H1 (cell line): ENCODE measurements around the gene SPDYE1. TPM values are rescaled to one million over a fixed set of nuclear protein-coding genes. Genes with fewer than 3 reads are reported as not detected.

Experiments used
- CTCF ChIA-PET: fragments of 300-600 bp; sonication (Branson Sonifier 250); formaldehyde crosslinking; loops from one replicate; lab custom pipeline; 2021; ENCODE audit not compliant: partially characterized antibody; lab: Charles Lee
- POLR2A ChIA-PET: fragments of 300-600 bp; sonication (Branson Sonifier 250); formaldehyde crosslinking; loops from one replicate; lab custom pipeline; 2021; ENCODE audit warnings: inconsistent platforms; ENCODE audit not compliant: partially characterized antibody; lab: Charles Lee
- DNase-seq, 2 experiments: peaks; one replicate each; pipeline versions ENCODE4 v3.0.0 to v3.0.0-alpha.2; 2010 to 2022; ENCODE audit warnings: low spot score in 2 of 2, low read depth in 1 of 2, mixed read lengths in 1 of 2
- FAIRE-seq: peaks from 2 replicates; lab custom pipeline; 2011; peaks lifted over from hg19 to GRCh38; lab: Jason Lieb, UNC
- H2AFZ ChIP-seq: 2 replicates; pipeline ENCODE4 v1.8.1; 2012; ENCODE audit warnings: low read length, inconsistent platforms
- H2AK5ac ChIP-seq: 2 replicates; pipeline ENCODE4 v1.6.1; 2013; ENCODE audit warnings: low read depth, low read length
- H2BK120ac ChIP-seq: replicated peaks from 2 replicates; pipeline ENCODE3; 2013; ENCODE audit warnings: low read depth, low read length, inconsistent platforms
- H2BK12ac ChIP-seq: 2 replicates; pipeline ENCODE4 v1.6.1; 2013; ENCODE audit warnings: low read depth, low read length
- H2BK15ac ChIP-seq: 2 replicates; pipeline ENCODE4 v1.6.1; 2013; ENCODE audit warnings: low read length
- H2BK20ac ChIP-seq: 2 replicates; pipeline ENCODE4 v1.6.1; 2013; ENCODE audit warnings: low read length
- H2BK5ac ChIP-seq: 2 replicates; pipeline ENCODE4 v1.6.1; 2013; ENCODE audit warnings: low read depth, low read length
- H3K14ac ChIP-seq: 2 replicates; pipeline ENCODE4 v1.6.1; 2013; ENCODE audit warnings: inconsistent platforms; ENCODE audit not compliant: insufficient read length
- H3K18ac ChIP-seq: 2 replicates; pipeline ENCODE4 v1.6.1; 2013; ENCODE audit warnings: low read length; ENCODE audit errors: extremely low read depth
- H3K23ac ChIP-seq: 2 replicates; pipeline ENCODE4 v1.6.1; 2013; ENCODE audit warnings: inconsistent platforms; ENCODE audit not compliant: insufficient read length
- H3K23me2 ChIP-seq: 2 replicates; pipeline ENCODE4 v1.6.1; 2013; ENCODE audit warnings: low read depth, low read length
- H3K27ac ChIP-seq: 2 replicates; pipeline ENCODE4 v1.6.1; 2011; ENCODE audit warnings: low read depth, low read length, inconsistent platforms
- H3K27me3 ChIP-seq, 4 experiments: replicated peaks in 1 of 4; 1 replicate in 1 of 4; 2 replicates in 3 of 4; pipeline versions ENCODE4 v1.6.1 to v1.8.1; 2011 to 2013; ENCODE audit warnings: low read length in 3 of 4, mild to moderate bottlenecking in 3 of 4, inconsistent platforms in 2 of 4, mixed read lengths in 2 of 4, moderate library complexity in 1 of 4; ENCODE audit not compliant: control insufficient read depth in 3 of 4, insufficient read depth in 3 of 4; ENCODE audit errors: extremely low read depth in 1 of 4
- H3K36me3 ChIP-seq, 4 experiments: 2 replicates each; pipeline versions ENCODE4 v1.6.1 to v1.8.1; 2011 to 2013; ENCODE audit warnings: mild to moderate bottlenecking in 4 of 4, low read length in 3 of 4, moderate library complexity in 2 of 4, control low read depth in 1 of 4, inconsistent platforms in 1 of 4; ENCODE audit not compliant: insufficient read depth in 4 of 4, control insufficient read depth in 2 of 4
- H3K4ac ChIP-seq: replicated peaks from 2 replicates; pipeline ENCODE3; 2013; ENCODE audit warnings: low read length, low read depth, mixed read lengths, inconsistent platforms; ENCODE audit not compliant: insufficient read length
- H3K4me1 ChIP-seq, 4 experiments: replicated peaks in 1 of 4; 1 replicate in 1 of 4; 2 replicates in 3 of 4; pipeline versions ENCODE4 v1.6.1 to v1.8.1; 2011 to 2013; ENCODE audit warnings: low read length in 3 of 4, inconsistent platforms in 2 of 4, mixed read lengths in 1 of 4; ENCODE audit not compliant: insufficient read depth in 4 of 4, control insufficient read depth in 3 of 4
- H3K4me2 ChIP-seq, 2 experiments: 2 replicates each; pipeline versions ENCODE4 v1.6.1 to v1.8.1; 2011 to 2013; ENCODE audit warnings: low read depth in 2 of 2, low read length in 2 of 2, control low read depth in 1 of 2, inconsistent platforms in 1 of 2, mild to moderate bottlenecking in 1 of 2; ENCODE audit not compliant: insufficient read depth in 1 of 2
- H3K4me3 ChIP-seq, 4 experiments: fragments of 200-600, 300-600 bp in 1 of 4; sonication (generic), shearing (Covaris generic), sonication (Bioruptor Twin) in 1 of 4; 2 replicates each; pipeline versions ENCODE4 v1.5.1 to v1.8.1; 2011 to 2016; ENCODE audit warnings: low read length in 4 of 4, low read depth in 3 of 4, control low read depth in 2 of 4, inconsistent platforms in 2 of 4, mild to moderate bottlenecking in 2 of 4, mixed read lengths in 1 of 4, moderate library complexity in 1 of 4; ENCODE audit not compliant: insufficient read depth in 2 of 4; ENCODE audit errors: extremely low read depth in 1 of 4
- H3K56ac ChIP-seq: replicated peaks from 2 replicates; pipeline ENCODE3; 2013; ENCODE audit warnings: low read depth, mild to moderate bottlenecking, mixed read lengths, low read length, inconsistent platforms; ENCODE audit not compliant: insufficient read length
- H3K79me1 ChIP-seq: 2 replicates; pipeline ENCODE4 v1.6.1; 2013; ENCODE audit warnings: low read depth, low read length, control low read depth
- H3K79me2 ChIP-seq, 2 experiments: 2 replicates each; pipeline versions ENCODE4 v1.6.1 to v1.8.1; 2012 to 2013; ENCODE audit warnings: low read length in 2 of 2, mild to moderate bottlenecking in 2 of 2, inconsistent platforms in 1 of 2; ENCODE audit not compliant: insufficient read depth in 2 of 2, control insufficient read depth in 1 of 2
- H3K9ac ChIP-seq, 4 experiments: replicated peaks in 1 of 4; 1 replicate in 1 of 4; 2 replicates in 3 of 4; pipeline versions ENCODE4 v1.6.1 to v1.8.1; 2011 to 2013; ENCODE audit warnings: low read depth in 3 of 4, low read length in 3 of 4, control low read depth in 2 of 4, mild to moderate bottlenecking in 2 of 4, moderate library complexity in 2 of 4, inconsistent platforms in 1 of 4; ENCODE audit errors: extremely low read depth in 1 of 4
- H3K9me3 ChIP-seq, 2 experiments: 2 replicates each; pipeline versions ENCODE4 v1.6.1 to v1.8.1; 2012 to 2013; ENCODE audit warnings: mild to moderate bottlenecking in 2 of 2, moderate library complexity in 2 of 2, control low read depth in 1 of 2, inconsistent platforms in 1 of 2, low read depth in 1 of 2, low read length in 1 of 2, mixed read lengths in 1 of 2; ENCODE audit not compliant: insufficient read depth in 2 of 2
- H4K20me1 ChIP-seq, 2 experiments: replicated peaks in 1 of 2; 2 replicates each; pipeline versions ENCODE3 to v1.8.1; 2011 to 2013; ENCODE audit warnings: inconsistent platforms in 2 of 2, low read length in 2 of 2, mild to moderate bottlenecking in 1 of 2; ENCODE audit not compliant: insufficient read depth in 2 of 2, control insufficient read depth in 1 of 2
- H4K5ac ChIP-seq: 2 replicates; pipeline ENCODE4 v1.6.1; 2013; ENCODE audit warnings: low read length, low read depth, mixed read lengths, inconsistent platforms; ENCODE audit not compliant: insufficient read length
- H4K8ac ChIP-seq: 2 replicates; pipeline ENCODE4 v1.8.0; 2013; ENCODE audit warnings: mild to moderate bottlenecking, moderate library complexity, low read length, inconsistent platforms; ENCODE audit not compliant: insufficient read depth; ENCODE audit errors: extremely low read depth
- H4K91ac ChIP-seq: replicated peaks from 2 replicates; pipeline ENCODE3; 2013; ENCODE audit warnings: low read length, mixed read lengths, inconsistent platforms; ENCODE audit not compliant: insufficient read length
- BACH1 ChIP-seq: IDR thresholded peaks from 2 replicates; pipeline ENCODE4 v1.6.1; 2012; ENCODE audit warnings: low read length, improper control_type of control experiment
- KDM1A ChIP-seq: fragments of 200-600, 300-600 bp; sonication (generic); IDR thresholded peaks from 2 replicates; pipeline ENCODE4 v1.7.1; 2016; ENCODE audit warnings: mild to moderate bottlenecking, low read length, borderline replicate concordance
- KDM4A ChIP-seq: IDR thresholded peaks from one replicate; pipeline ENCODE4 v1.7.1; 2012; ENCODE audit warnings: low read depth, mild to moderate bottlenecking, moderate library complexity, low read length, inconsistent platforms; ENCODE audit not compliant: severe bottlenecking
- MAFK ChIP-seq: IDR thresholded peaks from 2 replicates; pipeline ENCODE4 v1.6.1; 2012; ENCODE audit warnings: low read depth, mild to moderate bottlenecking, improper control_type of control experiment, low read length
- NANOG ChIP-seq: IDR thresholded peaks from 2 replicates; pipeline ENCODE4 v1.6.1; 2011; ENCODE audit warnings: low read length, low read depth, mild to moderate bottlenecking, inconsistent platforms; ENCODE audit not compliant: insufficient read depth, poor library complexity, severe bottlenecking
- PHF8 ChIP-seq: fragments of 200-600 bp; sonication (generic); conservative IDR thresholded peaks from 2 replicates; pipeline ENCODE4 v1.7.1; 2012; ENCODE audit warnings: low read depth, mild to moderate bottlenecking, inconsistent platforms, low read length, moderate library complexity
- POLR2AphosphoS5 ChIP-seq: IDR thresholded peaks from 2 replicates; pipeline ENCODE4 v1.6.1; 2011; ENCODE audit warnings: low read depth, low read length
- RFX5 ChIP-seq: IDR thresholded peaks from 2 replicates; pipeline ENCODE4 v1.6.1; 2011; ENCODE audit warnings: low read depth, low read length, improper control_type of control experiment, borderline replicate concordance
- SP1 ChIP-seq: IDR thresholded peaks from 2 replicates; pipeline ENCODE4 v1.6.1; 2011; ENCODE audit warnings: low read depth, low read length
- TEAD4 ChIP-seq: IDR thresholded peaks from 2 replicates; pipeline ENCODE4 v1.6.1; 2012; ENCODE audit warnings: low read depth, low read length, inconsistent platforms, mixed read lengths
- WGBS, 2 experiments: shearing (Covaris generic) in 1 of 2; methylation state at CpG; one replicate each; pipeline versions ENCODE4 v1.1.6 to v1.1.7; 2013 to 2015; ENCODE audit warnings: low lambda C conversion rate in 2 of 2, mixed read lengths in 2 of 2, inconsistent platforms in 1 of 2, low coverage in 1 of 2, missing lambda C conversion rate in 1 of 2; ENCODE audit not compliant: insufficient replicate concordance in 2 of 2, insufficient coverage in 1 of 2, insufficient read length in 1 of 2; ENCODE audit errors: extremely low coverage in 1 of 2, missing lambda C conversion rate in 1 of 2; 5-methylcytosine and 5-hydroxymethylcytosine counted together
- polyA plus RNA-seq, 7 experiments: library from polyadenylated mRNA; depleted of rRNA in 3 of 7; stranded (reverse) in 5 of 7; unstranded in 2 of 7; fragments of >200 nt in 5 of 7; fragments of 200-250 nt in 2 of 7; gene quantifications; 1 replicate in 5 of 7; 2 replicates in 1 of 7; 4 replicates in 1 of 7; pipeline versions ENCODE4 v1.2.1 to v1.2.3, GENCODE V29; 2011 to 2013; ENCODE audit warnings: missing spikeins in 2 of 7, mixed read lengths in 2 of 7
- total RNA-seq: library from RNA; stranded (reverse); fragmentation: NEBNext Ultra II Directional; extraction: Animal tissue kit (Norgen Biotek cat#: 25700); gene quantifications from 2 replicates; pipeline ENCODE4 v1.2.1, GENCODE V29; 2021

SPDYE1 gene
- total and polyA plus RNA-seq, 2 of the 8 experiments (the other 6 are each of a cell fraction or from before 2014, with no cell fraction given): not detected

DNA sequence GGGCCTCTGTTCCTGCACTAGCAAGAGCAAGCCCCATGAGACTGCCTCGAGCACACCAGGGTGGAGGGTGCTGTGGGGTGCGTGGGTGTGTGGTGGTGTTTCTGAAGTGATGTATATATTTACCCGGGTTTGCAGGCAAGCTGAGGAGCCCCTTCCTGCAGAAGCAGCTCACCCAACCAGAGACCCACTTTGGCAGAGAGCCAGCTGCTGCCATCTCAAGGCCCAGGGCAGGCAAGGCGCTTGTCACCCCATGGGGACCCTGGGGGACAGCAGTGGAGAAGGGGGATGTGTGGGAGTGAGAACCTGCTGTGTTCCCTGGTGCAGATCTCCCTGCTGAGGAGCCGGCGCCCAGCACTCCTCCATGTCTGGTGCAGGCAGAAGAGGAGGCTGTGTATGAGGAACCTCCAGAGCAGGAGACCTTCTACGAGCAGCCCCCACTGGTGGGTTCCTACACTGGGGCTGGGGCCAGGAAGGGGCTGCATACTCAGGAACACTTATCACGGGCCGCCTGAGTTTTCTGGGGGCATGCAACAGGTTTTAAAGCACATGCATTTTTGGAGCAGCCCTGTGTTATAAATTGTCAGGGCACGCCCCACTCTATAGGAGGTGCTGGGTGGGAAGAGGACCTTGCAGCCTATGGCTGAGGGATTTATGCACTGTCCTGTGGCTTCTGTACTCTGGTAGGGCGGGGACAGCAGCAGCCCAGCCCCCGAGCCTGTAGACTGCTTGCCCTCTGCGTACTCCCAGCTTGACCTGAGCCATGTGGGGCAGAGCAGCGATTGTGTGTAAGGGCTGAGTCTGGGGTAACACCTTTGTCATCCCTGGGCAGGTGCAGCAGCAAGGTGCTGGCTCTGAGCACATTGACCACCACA, 61.8 kb downstream of the SPDYE1 start:
- H4K20me1 ChIP-seq: peaks cover 5 to 18% of the 10 kb centered on the region in 2 experiments
- no peak overlapping the region for H4K91ac ChIP-seq
- FAIRE-seq (no peak), DNase-seq (no peak)
- H3K79me1 ChIP-seq: no peaks in the 10 kb centered on the region
- CTCF ChIA-PET: no interaction called here
- no peaks in the 10 kb centered on the region for H3K23me2 ChIP-seq
- H2AFZ ChIP-seq: no peak overlapping the region
- no peaks in the 10 kb centered on the region for H3K79me2 ChIP-seq
- H3K27me3 ChIP-seq: no peaks in the 10 kb centered on the region
- H2BK12ac ChIP-seq: no peak overlapping the region
- H3K27ac ChIP-seq: no peak overlapping the region
- H3K56ac ChIP-seq: no peak overlapping the region
- H4K5ac ChIP-seq: no peak overlapping the region
- POLR2A ChIA-PET: no interaction called here
- peaks cover 4 to 34% (median 31%) of the 10 kb centered on the region in 4 experiments for H3K36me3 ChIP-seq
- H3K9ac ChIP-seq: no peak overlapping the region
- H3K9me3 ChIP-seq: no peaks in the 10 kb centered on the region
- no peak overlapping the region for H3K4me2 ChIP-seq
- no peak overlapping the region for H2AK5ac ChIP-seq
- H3K4me1 ChIP-seq: peaks cover 0 to 11% (median 9%) of the 10 kb centered on the region in 4 experiments; a peak in 6 of 7 replicates
- H2BK120ac ChIP-seq: no peak overlapping the region
- H2BK20ac ChIP-seq: no peak overlapping the region
- no peak overlapping the region; the same call in 1 of the 2 replicates for H2BK5ac ChIP-seq
- H3K23ac ChIP-seq: no peak overlapping the region
- H3K4ac ChIP-seq: no peak overlapping the region
- H2BK15ac ChIP-seq: no peak overlapping the region
- H3K18ac ChIP-seq: no peak overlapping the region
- H3K4me3 ChIP-seq: no peak overlapping the region
- no peak overlapping the region for H3K14ac ChIP-seq
- TF ChIP-seq PHF8: no peak
- no peak for TF ChIP-seq NANOG
- no peak for TF ChIP-seq MAFK
- TF ChIP-seq POLR2AphosphoS5: no peak
- no peak for TF ChIP-seq TEAD4
- no peak for TF ChIP-seq SP1
- no peak for TF ChIP-seq BACH1
- no peak for TF ChIP-seq KDM4A
- no peak for TF ChIP-seq RFX5
- TF ChIP-seq KDM1A: no peak
- 91% methylated on average over 14 of the region's 14 CpGs; no CpG with 5 or more reads in 1 of the 2 experiments for WGBS, 2 experiments
- peak overlapping the region; percentile 14; the same call in 1 of the 2 replicates for H4K8ac ChIP-seq
